IMR-90 (cell line): ENCODE results near the gene RTKN. TPM values are rescaled to one million over a fixed set of nuclear protein-coding genes. Genes with fewer than 3 reads are reported as not detected.

ENCODE experiments used
- ATAC-seq: fragments of 200-7000 bp; cut with Tn5 transposase; 2 replicates; pipeline ENCODE4 v1.9.1; 2020; ENCODE audit warnings: low read depth, mild to moderate bottlenecking, moderate library complexity
- BruUV-seq: library from RNA; stranded (reverse); fragments of 400-500 nt; replicated peaks from 2 replicates; lab custom pipeline; 2021; lab: Mats Ljungman, UMichigan
- CTCF ChIA-PET: fragments of 300-600 bp; formaldehyde crosslinking; extraction: SDS; loops from one replicate; lab custom pipeline; 2021; ENCODE audit warnings: antibody characterized with exemption; lab: Yijun Ruan, JAX
- POLR2A ChIA-PET: fragments of 300-600 bp; sonication (Branson Sonifier 250); formaldehyde crosslinking; loops from one replicate; lab custom pipeline; 2022; ENCODE audit warnings: antibody characterized with exemption; ENCODE audit not compliant: unreplicated experiment; lab: Charles Lee
- DNase-seq: peaks from one replicate; pipeline ENCODE4 v3.0.0; 2013
- H2AFZ ChIP-seq: replicated peaks from 2 replicates; pipeline ENCODE3; 2013; ENCODE audit warnings: low read length, mild to moderate bottlenecking; ENCODE audit not compliant: poor library complexity
- H2AK5ac ChIP-seq: 2 replicates; pipeline ENCODE4 v1.6.1; 2013; ENCODE audit warnings: low read depth, low read length, inconsistent platforms
- H2AK9ac ChIP-seq: replicated peaks from 2 replicates; pipeline ENCODE3; 2013; ENCODE audit warnings: mild to moderate bottlenecking, low read depth, low read length, moderate library complexity; ENCODE audit not compliant: poor library complexity
- H2BK120ac ChIP-seq: 2 replicates; pipeline ENCODE4 v1.6.1; 2013; ENCODE audit warnings: low read depth, low read length, inconsistent platforms
- H2BK15ac ChIP-seq: 3 replicates; pipeline ENCODE4 v1.6.1; 2013; ENCODE audit warnings: low read depth, low read length, inconsistent platforms
- H2BK20ac ChIP-seq: 2 replicates; pipeline ENCODE4 v1.6.1; 2013; ENCODE audit warnings: low read depth, mild to moderate bottlenecking, inconsistent platforms, low read length, moderate library complexity
- H2BK5ac ChIP-seq: 2 replicates; pipeline ENCODE4 v1.6.1; 2013; ENCODE audit warnings: mild to moderate bottlenecking, low read depth, low read length, inconsistent platforms; ENCODE audit not compliant: poor library complexity, severe bottlenecking
- H3K14ac ChIP-seq: replicated peaks from 2 replicates; pipeline ENCODE4 v1.6.1; 2013; ENCODE audit warnings: low read depth, low read length, inconsistent platforms
- H3K18ac ChIP-seq: 2 replicates; pipeline ENCODE4 v1.6.1; 2013; ENCODE audit warnings: low read depth, low read length, control low read depth
- H3K23ac ChIP-seq: 2 replicates; pipeline ENCODE4 v1.6.1; 2013; ENCODE audit warnings: low read depth, low read length, inconsistent platforms
- H3K27ac ChIP-seq: 2 replicates; pipeline ENCODE4 v1.5.1; 2013; ENCODE audit warnings: mild to moderate bottlenecking, control low read depth, low read length; ENCODE audit not compliant: insufficient read depth
- H3K27me3 ChIP-seq: 2 replicates; pipeline ENCODE4 v1.6.1; 2013; ENCODE audit warnings: low read length; ENCODE audit not compliant: control insufficient read depth, insufficient read depth
- H3K36me3 ChIP-seq: 2 replicates; pipeline ENCODE4 v1.6.1; 2013; ENCODE audit warnings: low read length, mixed read lengths; ENCODE audit not compliant: control insufficient read depth, insufficient read depth
- H3K4ac ChIP-seq: 2 replicates; pipeline ENCODE4 v1.6.1; 2013; ENCODE audit warnings: low read depth, low read length, inconsistent platforms
- H3K4me1 ChIP-seq: 2 replicates; pipeline ENCODE4 v1.6.1; 2013; ENCODE audit warnings: low read length, mixed read lengths; ENCODE audit not compliant: control insufficient read depth, insufficient read depth
- H3K4me2 ChIP-seq: 2 replicates; pipeline ENCODE4 v1.6.1; 2013; ENCODE audit warnings: low read depth, mild to moderate bottlenecking, control low read depth, low read length, moderate library complexity
- H3K4me3 ChIP-seq: 2 replicates; pipeline ENCODE4 v1.5.1; 2013; ENCODE audit warnings: low read depth, mild to moderate bottlenecking, control low read depth, low read length, moderate library complexity; ENCODE audit not compliant: insufficient read depth
- H3K56ac ChIP-seq: 2 replicates; pipeline ENCODE4 v1.6.1; 2013; ENCODE audit warnings: low read length, inconsistent platforms; ENCODE audit not compliant: insufficient read depth; ENCODE audit errors: extremely low read depth
- H3K79me1 ChIP-seq, 2 experiments: 2 replicates each; pipeline ENCODE4 v1.6.1; 2013; ENCODE audit warnings: low read length in 2 of 2, inconsistent platforms in 1 of 2, low read depth in 1 of 2
- H3K9ac ChIP-seq: 2 replicates; pipeline ENCODE4 v1.6.1; 2013; ENCODE audit warnings: low read depth, low read length, control low read depth
- H3K9me1 ChIP-seq: 2 replicates; pipeline ENCODE4 v1.6.1; 2013; ENCODE audit warnings: low read length, inconsistent platforms; ENCODE audit not compliant: insufficient read depth
- H3K9me3 ChIP-seq: 2 replicates; pipeline ENCODE4 v1.6.1; 2013; ENCODE audit warnings: low read length; ENCODE audit not compliant: control insufficient read depth, insufficient read depth
- H4K20me1 ChIP-seq: 2 replicates; pipeline ENCODE4 v1.6.1; 2013; ENCODE audit warnings: low read length, inconsistent platforms; ENCODE audit not compliant: insufficient read depth
- H4K5ac ChIP-seq: 2 replicates; pipeline ENCODE4 v1.6.1; 2013; ENCODE audit warnings: mild to moderate bottlenecking, low read depth, low read length, control low read depth
- H4K8ac ChIP-seq, 2 experiments: 2 replicates each; pipeline ENCODE4 v1.6.1; 2013; ENCODE audit warnings: low read depth in 2 of 2, low read length in 2 of 2, control low read depth in 1 of 2, inconsistent platforms in 1 of 2
- H4K91ac ChIP-seq: 2 replicates; pipeline ENCODE4 v1.6.1; 2013; ENCODE audit warnings: low read depth, low read length, inconsistent platforms; ENCODE audit not compliant: insufficient read depth
- FOS ChIP-seq: fragments of 150-350 bp; IDR thresholded peaks from 2 replicates; pipeline ENCODE4 v1.6.1; 2016; ENCODE audit warnings: low read depth, low read length
- MAZ ChIP-seq: IDR thresholded peaks from 2 replicates; pipeline ENCODE4 v1.6.1; 2012; ENCODE audit warnings: low read depth, mild to moderate bottlenecking, low read length, improper control_type of control experiment, moderate library complexity, borderline replicate concordance
- RAD21 ChIP-seq: IDR thresholded peaks from 2 replicates; pipeline ENCODE4 v1.6.1; 2012; ENCODE audit warnings: low read length, improper control_type of control experiment
- WGBS, 2 experiments: methylation state at CpG; one replicate each; pipeline versions ENCODE4 v1.1.5 to v1.1.7; 2013; ENCODE audit warnings: missing lambda C conversion rate in 2 of 2; ENCODE audit not compliant: insufficient read length in 1 of 2; ENCODE audit errors: extremely low coverage in 2 of 2; 5-methylcytosine and 5-hydroxymethylcytosine counted together
- dilution Hi-C: fragments of 300-500 bp; cut with HindIII; formaldehyde crosslinking; loops from one replicate; pipeline ENCODE4 v1.14.3; 2018; ENCODE audit warnings: low sequenced_read_pairs; ENCODE audit not compliant: unreplicated experiment
- in situ Hi-C: fragments of 300-500 bp; cut with MboI; formaldehyde crosslinking; loops from 3 replicates; pipeline ENCODE4 v1.14.3; 2019; ENCODE audit warnings: low sequenced_read_pairs, inconsistent platforms, mixed read lengths
- intact Hi-C: fragments of 100-400 bp; cut with micrococcal nuclease; formaldehyde crosslinking; loops from 2 replicates; pipeline ENCODE4 v1.10.0; 2022
- polyA plus RNA-seq, 3 experiments: library from polyadenylated mRNA; depleted of rRNA; stranded (reverse); fragments of >200 nt; gene quantifications; 2 replicates each; pipeline ENCODE4 v1.2.3, GENCODE V29; 2012; ENCODE audit warnings: low replicate concordance in 1 of 3
- total RNA-seq: library from RNA; depleted of rRNA; stranded (reverse); fragments of >200 nt; gene quantifications from 2 replicates; pipeline ENCODE4 v1.2.3, GENCODE V29; 2012

The RTKN gene
- total and polyA plus RNA-seq, 2 of the 4 experiments (the other 2 are of a cell fraction): 11.1 to 19.7 TPM

DNA sequence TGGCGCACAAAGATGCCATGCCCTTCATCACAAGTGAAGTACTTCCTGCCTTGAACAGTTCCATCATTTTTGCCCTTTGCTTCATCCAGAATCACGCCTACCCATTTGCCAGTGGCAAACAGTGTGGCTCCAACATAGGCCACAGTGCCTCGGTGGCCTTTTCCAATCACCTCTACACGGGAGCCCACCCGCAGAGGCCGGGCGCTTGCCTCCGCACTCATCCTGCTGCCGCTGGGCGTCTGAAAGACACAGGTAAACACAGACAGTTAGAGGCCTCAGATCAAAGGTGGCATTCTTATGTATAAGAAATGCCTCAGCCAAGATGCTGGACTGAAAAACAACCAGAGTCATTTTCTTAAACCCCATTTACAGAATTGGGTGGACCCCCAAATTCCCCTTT, 63.7 kb downstream of the RTKN start:
- BruUV-seq: no TSS peak
- ChIA-PET CTCF (interaction anchor here (2.2 kb wide), 1 partner anchor 13 kb away, joined by 7 read pairs; no protein-coding TSS in a partner anchor), POLR2A (no interaction called here)
- Histone ChIP-seq H3K18ac (no peak overlapping the region), H2BK15ac (no peak overlapping the region), H3K4me3 (no peak overlapping the region), H3K4ac (no peak overlapping the region), H3K56ac (no peak overlapping the region), H3K27me3 (no peaks in the 10 kb centered on the region), H3K79me1 (peaks cover 31 to 95% of the 10 kb centered on the region in 2 experiments), H4K5ac (no peak overlapping the region), H3K9me1 (peaks cover 25% of the 10 kb centered on the region), H4K8ac (no peak overlapping the region), H2AFZ (no peak overlapping the region), H3K9me3 (no peaks in the 10 kb centered on the region), H2AK5ac (peak overlapping the region; percentile 38; the same call in 1 of the 2 replicates), H3K36me3 (peaks cover 16% of the 10 kb centered on the region), H3K4me2 (no peak overlapping the region), H2BK5ac (no peak overlapping the region), H2BK20ac (no peak overlapping the region), H3K27ac (no peak overlapping the region), H3K23ac (no peak overlapping the region), H3K9ac (no peak overlapping the region), H3K4me1 (peaks cover 16% of the 10 kb centered on the region), H2AK9ac (no peak overlapping the region), H4K20me1 (peaks cover 42% of the 10 kb centered on the region), H3K14ac (no peak overlapping the region), H2BK120ac (no peak overlapping the region), H4K91ac (no peak overlapping the region)
- TF ChIP-seq RAD21 (no peak), FOS (no peak), MAZ (no peak)
- dilution Hi-C loops: no loop called here
- intact Hi-C loops: no loop called here
- in situ Hi-C loops: no loop called here
- ATAC-seq (no peak), DNase-seq (no peak)
- 98% methylated on average over 6 of the region's 10 CpGs; no CpG with 5 or more reads in 1 of the 2 experiments for WGBS, 2 experiments
